B cell (primary cell): ENCODE measurements around the gene TMEM140. TPM values are rescaled to one million over a fixed set of nuclear protein-coding genes. Genes with fewer than 3 reads are reported as not detected.

Experiments
- ATAC-seq: fragments of 200-7000 bp; cut with Tn5 transposase; one replicate; pipeline ENCODE4 v1.10.0; 2021; ENCODE audit warnings: low read depth, mild to moderate bottlenecking, moderate number of reproducible peaks, moderate library complexity
- CTCF ChIA-PET: fragments of 350-600 bp; sonication (Branson Sonifier 250); formaldehyde crosslinking; loops from one replicate; lab custom pipeline; 2021; ENCODE audit warnings: antibody characterized with exemption, inconsistent platforms; lab: Charles Lee
- POLR2A ChIA-PET: fragments of 350-600 bp; sonication (Branson Sonifier 250); formaldehyde crosslinking; loops from one replicate; lab custom pipeline; 2021; ENCODE audit warnings: antibody characterized with exemption; lab: Charles Lee
- DNase-seq: peaks from one replicate; pipeline ENCODE4 v3.0.0; 2013
- H2AFZ ChIP-seq: 2 replicates; pipeline ENCODE4 v1.6.1; 2012; ENCODE audit warnings: mild to moderate bottlenecking, low read depth, low read length; ENCODE audit not compliant: insufficient read depth, poor library complexity, severe bottlenecking
- H3K27ac ChIP-seq, 2 donors: 1 replicate in 1 of 2; 2 replicates in 1 of 2; pipeline ENCODE4 v1.5.1; 2012 to 2013; ENCODE audit warnings: low read length in 2 of 2, mild to moderate bottlenecking in 2 of 2, moderate library complexity in 1 of 2
- H3K27me3 ChIP-seq, 4 experiments: fragments of 200-600 bp in 1 of 4; sonication (generic) in 1 of 4; replicated peaks in 1 of 4; 1 replicate in 2 of 4; 2 replicates in 2 of 4; pipeline versions ENCODE4 v1.6.1 to v1.7.0; 2013 to 2016; ENCODE audit warnings: low read length in 3 of 4, mild to moderate bottlenecking in 2 of 4, mixed read lengths in 1 of 4, moderate library complexity in 1 of 4; ENCODE audit not compliant: insufficient read depth in 4 of 4, control insufficient read depth in 3 of 4; ENCODE audit errors: control extremely low read depth in 1 of 4
- H3K36me3 ChIP-seq, 2 experiments: replicated peaks in 1 of 2; 1 replicate in 1 of 2; 2 replicates in 1 of 2; pipeline versions ENCODE4 v1.6.1 to v1.7.1; 2013; ENCODE audit warnings: low read length in 1 of 2; ENCODE audit not compliant: insufficient read depth in 2 of 2, control insufficient read depth in 1 of 2; ENCODE audit errors: control extremely low read depth in 1 of 2, extremely low read depth in 1 of 2
- H3K4me1 ChIP-seq, 2 donors: fragments of 200-600 bp in 1 of 2; sonication (generic) in 1 of 2; 1 replicate in 1 of 2; 2 replicates in 1 of 2; pipeline versions ENCODE4 v1.5.1 to v1.6.1; 2013 to 2017; ENCODE audit warnings: low read length in 2 of 2; ENCODE audit not compliant: control insufficient read depth in 2 of 2, insufficient read depth in 2 of 2
- H3K4me2 ChIP-seq: replicated peaks from 2 replicates; pipeline ENCODE3; 2012; ENCODE audit warnings: mild to moderate bottlenecking, low read depth, low read length; ENCODE audit not compliant: poor library complexity, severe bottlenecking
- H3K4me3 ChIP-seq, 5 experiments: fragments of 200-600 bp in 1 of 5; sonication (generic) in 1 of 5; 1 replicate in 3 of 5; 2 replicates in 2 of 5; pipeline versions ENCODE4 v1.5.1 to v1.7.0; 2011 to 2016; ENCODE audit warnings: low read length in 4 of 5, mild to moderate bottlenecking in 4 of 5, low read depth in 2 of 5, control low read depth in 1 of 5, moderate library complexity in 1 of 5; ENCODE audit not compliant: insufficient read depth in 1 of 5; ENCODE audit errors: control extremely low read depth in 1 of 5, extremely low read depth in 1 of 5
- H3K79me2 ChIP-seq: fragments of 200-600 bp; sonication (generic); one replicate; pipeline ENCODE4 v1.6.0; 2016; ENCODE audit warnings: low read length; ENCODE audit not compliant: control insufficient read depth, insufficient read depth
- H3K9ac ChIP-seq: fragments of 200-600 bp; sonication (generic); 2 replicates; pipeline ENCODE4 v1.6.1; 2017; ENCODE audit warnings: mild to moderate bottlenecking, low read length, moderate library complexity
- H3K9me3 ChIP-seq, 3 donors: one replicate each; pipeline versions ENCODE4 v1.6.1 to v1.7.1; 2013; ENCODE audit warnings: low read length in 2 of 3; ENCODE audit not compliant: control insufficient read depth in 2 of 3, insufficient read depth in 1 of 3; ENCODE audit errors: control extremely low read depth in 1 of 3
- H4K20me1 ChIP-seq: 2 replicates; pipeline ENCODE4 v1.6.0; 2012; ENCODE audit warnings: mild to moderate bottlenecking, low read length; ENCODE audit not compliant: insufficient read depth, control insufficient read depth, poor library complexity, severe bottlenecking
- H3K27ac Mint-ChIP-seq: one replicate; pipeline ENCODE4 v1.8.0; 2021; ENCODE audit warnings: mixed read lengths
- H3K27me3 Mint-ChIP-seq: one replicate; pipeline ENCODE4 v1.8.0; 2021; ENCODE audit warnings: mixed read lengths
- H3K4me1 Mint-ChIP-seq: one replicate; pipeline ENCODE4 v1.8.0; 2021; ENCODE audit warnings: mixed read lengths
- H3K4me3 Mint-ChIP-seq: one replicate; pipeline ENCODE4 v1.8.0; 2021; ENCODE audit warnings: mixed read lengths
- H3K9me3 Mint-ChIP-seq: one replicate; pipeline ENCODE4 v1.8.0; 2022; ENCODE audit warnings: mixed read lengths; ENCODE audit not compliant: insufficient read depth
- CTCF ChIP-seq: fragments of 200-600 bp; IDR thresholded peaks from one replicate; pipeline ENCODE4 v1.8.0; 2022; ENCODE audit warnings: antibody characterized with exemption, mild to moderate bottlenecking
- EZH2 ChIP-seq: IDR thresholded peaks from 2 replicates; pipeline ENCODE4 v1.6.1; 2012; ENCODE audit warnings: borderline replicate concordance, low read depth, mild to moderate bottlenecking, moderate library complexity, low read length; ENCODE audit not compliant: insufficient read depth, poor library complexity, severe bottlenecking
- WGBS: methylation state at CpG from one replicate; pipeline ENCODE4 v1.1.5; 2013; ENCODE audit warnings: missing lambda C conversion rate; ENCODE audit not compliant: insufficient coverage; 5-methylcytosine and 5-hydroxymethylcytosine counted together
- intact Hi-C: fragments of 100-400 bp; cut with micrococcal nuclease; formaldehyde crosslinking; loops from one replicate; pipeline ENCODE4 v1.10.0; 2022
- polyA plus RNA-seq: library from polyadenylated mRNA; depleted of rRNA; stranded (reverse); fragments of >200 nt; gene quantifications from 2 replicates; pipeline ENCODE4 v1.2.3, GENCODE V29; 2012
- total RNA-seq, 2 donors: library from RNA; stranded (reverse); fragments of 120-200 nt in 1 of 2; gene quantifications; 1 replicate in 1 of 2; 2 replicates in 1 of 2; pipeline versions ENCODE4 v1.2.3 to v1.2.4, GENCODE V29; 2013 to 2022

The TMEM140 gene
- total and polyA plus RNA-seq, 2 donors (not counting 1 experiment from before 2014, with no cell fraction given) = 3.8 to 79.1 TPM

GRCh38 chr7:135199439-135199838 lies 51.6 kb downstream of the TMEM140 start:
- Mint-ChIP-seq H3K4me3 (no peak overlapping the region), H3K27ac (no peak overlapping the region), H3K9me3 (no peaks in the 10 kb centered on the region), H3K27me3 (no peaks in the 10 kb centered on the region), H3K4me1 (peaks cover 2% of the 10 kb centered on the region)
- Histone ChIP-seq H3K79me2 (peaks cover 7% of the 10 kb centered on the region), H3K4me1 (no peaks in the 10 kb centered on the region), H3K4me3 (no peak overlapping the region), H3K9ac (no peak overlapping the region), H3K9me3 (no peaks in the 10 kb centered on the region), H3K4me2 (no peak overlapping the region), H4K20me1 (no peaks in the 10 kb centered on the region), H3K27ac (no peak overlapping the region), H2AFZ (no peak overlapping the region), H3K36me3 (peaks cover 5 to 89% of the 10 kb centered on the region in 2 experiments), H3K27me3 (no peaks in the 10 kb centered on the region)
- no peak for ATAC-seq
- 100% methylated on average over 4 of the region's 4 CpGs for WGBS
- ChIA-PET CTCF (no interaction called here), POLR2A (no interaction called here)
- TF ChIP-seq CTCF (no peak), EZH2 (no peak)
- intact Hi-C loops = no loop called here
- DNase-seq = no peak

- Mint-ChIP-seq H3K27me3 (no peaks in the 10 kb centered on the region), H3K4me3 (no peak overlapping the region), H3K9me3 (no peaks in the 10 kb centered on the region), H3K4me1 (peaks cover 5% of the 10 kb centered on the region), H3K27ac (no peak overlapping the region)
- ATAC-seq = no peak
- ChIA-PET POLR2A (no interaction called here), CTCF (interaction anchor here (1.0 kb wide), 1 partner anchor 15 kb away, joined by 3 read pairs; no protein-coding TSS in a partner anchor)
- no peak for DNase-seq
- Histone ChIP-seq H3K4me1 (no peaks in the 10 kb centered on the region), H2AFZ (no peak overlapping the region), H3K27me3 (no peaks in the 10 kb centered on the region), H3K36me3 (peaks cover 5 to 95% of the 10 kb centered on the region in 2 experiments), H4K20me1 (no peaks in the 10 kb centered on the region), H3K4me2 (no peak overlapping the region), H3K79me2 (peaks cover 7% of the 10 kb centered on the region), H3K4me3 (no peak overlapping the region), H3K9me3 (no peaks in the 10 kb centered on the region), H3K9ac (no peak overlapping the region), H3K27ac (no peak overlapping the region)
- intact Hi-C loops = no loop called here
- WGBS = no CpG with 5 or more reads among the region's 3 CpGs
- TF ChIP-seq EZH2 (no peak), CTCF (no peak)
Observed at GRCh38 chr7:135200821-135201331, 53.0 kb downstream of the TMEM140 start.
